ENCODE measurements around the gene APOO. TPM values are rescaled to one million over a fixed set of nuclear protein-coding genes. Genes with fewer than 3 reads are reported as not detected.

Gene APOO
- total and polyA plus RNA-seq, 4 donors: 5.4 to 18.0 (median 8.8) TPM

DNA sequence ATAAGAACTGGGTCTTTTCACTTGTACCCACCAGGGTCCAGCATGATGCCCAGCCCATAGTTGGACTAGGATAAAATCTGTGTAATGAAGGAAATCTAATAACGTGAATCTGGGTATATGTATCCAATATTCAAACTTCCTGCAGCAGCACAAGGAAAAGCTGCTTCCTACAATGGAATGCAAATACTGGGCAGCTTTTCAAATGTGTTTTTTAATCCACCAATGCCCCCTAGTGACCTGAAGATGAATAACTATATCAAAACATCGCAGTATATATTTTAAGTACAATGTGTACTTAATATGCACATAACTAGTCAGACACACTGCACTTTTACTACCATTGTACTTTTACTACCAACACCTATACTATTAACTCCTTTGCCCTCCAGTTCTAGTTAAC lies 5.3 kb downstream of the APOO start:
- Histone ChIP-seq H3K27ac (ENCODE audit: low read depth in 1 of 2, low read length in 2 of 2) (peak overlapping the region; percentile 72 to 80), H3K4me3 (ENCODE audit: low read depth in 1 of 3, low read length in 3 of 3) (peak overlapping the region in 2 of 3 donors; percentile 6 to 35), H3K9ac (ENCODE audit: low read depth in 1 of 2, low read length in 2 of 2) (peak overlapping the region in 1 of 2 donors; percentile 86), H3K4me1 (ENCODE audit: control insufficient read depth in 4 of 4, insufficient read depth in 4 of 4, low read length in 3 of 4) (peaks cover 2 to 18% (median 13%) of the 10 kb centered on the region in 4 donors), H3K27me3 (ENCODE audit: control insufficient read depth in 4 of 4, insufficient read depth in 4 of 4, low read length in 3 of 4) (no peaks in the 10 kb centered on the region), H3K9me3 (ENCODE audit: control insufficient read depth in 4 of 4, low read length in 3 of 4) (no peaks in the 10 kb centered on the region), H3K36me3 (ENCODE audit: control insufficient read depth in 4 of 4, insufficient read depth in 3 of 4, low read depth in 1 of 4, low read length in 3 of 4) (no peaks in the 10 kb centered on the region)
- WGBS: 1% methylated on average over 2 of the region's 2 CpGs
- DNase-seq (ENCODE audit: low spot score): no peak
- no peak for TF ChIP-seq TAF1 (conservative IDR thresholded peaks at IDR 0.05)
- TF ChIP-seq SP1 (IDR thresholded peaks at IDR 0.05): no peak
- TF ChIP-seq, protein P1, sequence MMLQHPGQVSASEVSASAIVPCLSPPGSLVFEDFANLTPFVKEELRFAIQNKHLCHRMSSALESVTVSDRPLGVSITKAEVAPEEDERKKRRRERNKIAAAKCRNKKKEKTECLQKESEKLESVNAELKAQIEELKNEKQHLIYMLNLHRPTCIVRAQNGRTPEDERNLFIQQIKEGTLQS (IDR thresholded peaks at IDR 0.05): no peak
- TF ChIP-seq GABPA (IDR thresholded peaks at IDR 0.05 in 1 of 2, conservative IDR thresholded peaks at IDR 0.05 in 1 of 2): no peak
- no peak for TF ChIP-seq NR2F2 (IDR thresholded peaks at IDR 0.05)
- TF ChIP-seq FOXA2 (IDR thresholded peaks at IDR 0.05): no peak
- peak; percentile 76 to 86 for TF ChIP-seq RAD21 (IDR thresholded peaks at IDR 0.05)
- TF ChIP-seq, protein P2, sequence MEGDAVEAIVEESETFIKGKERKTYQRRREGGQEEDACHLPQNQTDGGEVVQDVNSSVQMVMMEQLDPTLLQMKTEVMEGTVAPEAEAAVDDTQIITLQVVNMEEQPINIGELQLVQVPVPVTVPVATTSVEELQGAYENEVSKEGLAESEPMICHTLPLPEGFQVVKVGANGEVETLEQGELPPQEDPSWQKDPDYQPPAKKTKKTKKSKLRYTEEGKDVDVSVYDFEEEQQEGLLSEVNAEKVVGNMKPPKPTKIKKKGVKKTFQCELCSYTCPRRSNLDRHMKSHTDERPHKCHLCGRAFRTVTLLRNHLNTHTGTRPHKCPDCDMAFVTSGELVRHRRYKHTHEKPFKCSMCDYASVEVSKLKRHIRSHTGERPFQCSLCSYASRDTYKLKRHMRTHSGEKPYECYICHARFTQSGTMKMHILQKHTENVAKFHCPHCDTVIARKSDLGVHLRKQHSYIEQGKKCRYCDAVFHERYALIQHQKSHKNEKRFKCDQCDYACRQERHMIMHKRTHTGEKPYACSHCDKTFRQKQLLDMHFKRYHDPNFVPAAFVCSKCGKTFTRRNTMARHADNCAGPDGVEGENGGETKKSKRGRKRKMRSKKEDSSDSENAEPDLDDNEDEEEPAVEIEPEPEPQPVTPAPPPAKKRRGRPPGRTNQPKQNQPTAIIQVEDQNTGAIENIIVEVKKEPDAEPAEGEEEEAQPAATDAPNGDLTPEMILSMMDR (IDR thresholded peaks at IDR 0.05; ENCODE audit: low read depth, low read length, missing input control): peak; percentile 56
- TF ChIP-seq HNF4A (conservative IDR thresholded peaks at IDR 0.05): no peak

DNA sequence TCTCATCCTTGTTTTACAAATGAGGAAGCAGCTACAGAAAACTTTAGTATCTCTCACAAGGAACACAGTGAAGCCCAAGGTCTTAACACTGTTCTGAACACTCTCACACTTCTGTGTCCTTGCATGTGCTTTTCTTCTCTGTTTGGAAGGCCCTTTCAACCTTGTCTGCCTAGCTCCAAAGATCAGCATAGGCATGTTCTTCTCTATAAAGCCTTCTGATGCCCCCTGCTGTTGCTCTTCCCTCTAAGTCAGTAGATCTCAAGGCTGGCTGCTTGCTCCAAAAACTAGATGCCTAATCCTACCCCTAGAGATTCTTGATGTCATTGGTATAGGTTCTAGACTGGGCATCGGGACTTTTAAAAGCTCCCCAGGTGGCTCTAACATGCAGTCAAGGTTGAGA lies 5.9 kb downstream of the APOO start:
- TF ChIP-seq YY1 (IDR thresholded peaks at IDR 0.05) (no peak), GABPA (IDR thresholded peaks at IDR 0.05 in 1 of 2, conservative IDR thresholded peaks at IDR 0.05 in 1 of 2) (no peak), SP1 (IDR thresholded peaks at IDR 0.05) (peak; percentile 22), RAD21 (IDR thresholded peaks at IDR 0.05) (peak; percentile 85 to 91), HNF4A (conservative IDR thresholded peaks at IDR 0.05) (peak; percentile 66 to 70), HNF4G (IDR thresholded peaks at IDR 0.05) (peak; percentile 14), RXRA (IDR thresholded peaks at IDR 0.05) (peak; percentile 25 to 31)
- TF ChIP-seq, protein P3, sequence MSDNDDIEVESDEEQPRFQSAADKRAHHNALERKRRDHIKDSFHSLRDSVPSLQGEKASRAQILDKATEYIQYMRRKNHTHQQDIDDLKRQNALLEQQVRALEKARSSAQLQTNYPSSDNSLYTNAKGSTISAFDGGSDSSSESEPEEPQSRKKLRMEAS (IDR thresholded peaks at IDR 0.05): peak; percentile 71
- TF ChIP-seq, protein P2 (IDR thresholded peaks at IDR 0.05; ENCODE audit: low read depth, low read length, missing input control): peak; percentile 53
- TF ChIP-seq, protein P4, sequence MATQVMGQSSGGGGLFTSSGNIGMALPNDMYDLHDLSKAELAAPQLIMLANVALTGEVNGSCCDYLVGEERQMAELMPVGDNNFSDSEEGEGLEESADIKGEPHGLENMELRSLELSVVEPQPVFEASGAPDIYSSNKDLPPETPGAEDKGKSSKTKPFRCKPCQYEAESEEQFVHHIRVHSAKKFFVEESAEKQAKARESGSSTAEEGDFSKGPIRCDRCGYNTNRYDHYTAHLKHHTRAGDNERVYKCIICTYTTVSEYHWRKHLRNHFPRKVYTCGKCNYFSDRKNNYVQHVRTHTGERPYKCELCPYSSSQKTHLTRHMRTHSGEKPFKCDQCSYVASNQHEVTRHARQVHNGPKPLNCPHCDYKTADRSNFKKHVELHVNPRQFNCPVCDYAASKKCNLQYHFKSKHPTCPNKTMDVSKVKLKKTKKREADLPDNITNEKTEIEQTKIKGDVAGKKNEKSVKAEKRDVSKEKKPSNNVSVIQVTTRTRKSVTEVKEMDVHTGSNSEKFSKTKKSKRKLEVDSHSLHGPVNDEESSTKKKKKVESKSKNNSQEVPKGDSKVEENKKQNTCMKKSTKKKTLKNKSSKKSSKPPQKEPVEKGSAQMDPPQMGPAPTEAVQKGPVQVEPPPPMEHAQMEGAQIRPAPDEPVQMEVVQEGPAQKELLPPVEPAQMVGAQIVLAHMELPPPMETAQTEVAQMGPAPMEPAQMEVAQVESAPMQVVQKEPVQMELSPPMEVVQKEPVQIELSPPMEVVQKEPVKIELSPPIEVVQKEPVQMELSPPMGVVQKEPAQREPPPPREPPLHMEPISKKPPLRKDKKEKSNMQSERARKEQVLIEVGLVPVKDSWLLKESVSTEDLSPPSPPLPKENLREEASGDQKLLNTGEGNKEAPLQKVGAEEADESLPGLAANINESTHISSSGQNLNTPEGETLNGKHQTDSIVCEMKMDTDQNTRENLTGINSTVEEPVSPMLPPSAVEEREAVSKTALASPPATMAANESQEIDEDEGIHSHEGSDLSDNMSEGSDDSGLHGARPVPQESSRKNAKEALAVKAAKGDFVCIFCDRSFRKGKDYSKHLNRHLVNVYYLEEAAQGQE (IDR thresholded peaks at IDR 0.05): peak; percentile 6
- TF ChIP-seq, protein P5, sequence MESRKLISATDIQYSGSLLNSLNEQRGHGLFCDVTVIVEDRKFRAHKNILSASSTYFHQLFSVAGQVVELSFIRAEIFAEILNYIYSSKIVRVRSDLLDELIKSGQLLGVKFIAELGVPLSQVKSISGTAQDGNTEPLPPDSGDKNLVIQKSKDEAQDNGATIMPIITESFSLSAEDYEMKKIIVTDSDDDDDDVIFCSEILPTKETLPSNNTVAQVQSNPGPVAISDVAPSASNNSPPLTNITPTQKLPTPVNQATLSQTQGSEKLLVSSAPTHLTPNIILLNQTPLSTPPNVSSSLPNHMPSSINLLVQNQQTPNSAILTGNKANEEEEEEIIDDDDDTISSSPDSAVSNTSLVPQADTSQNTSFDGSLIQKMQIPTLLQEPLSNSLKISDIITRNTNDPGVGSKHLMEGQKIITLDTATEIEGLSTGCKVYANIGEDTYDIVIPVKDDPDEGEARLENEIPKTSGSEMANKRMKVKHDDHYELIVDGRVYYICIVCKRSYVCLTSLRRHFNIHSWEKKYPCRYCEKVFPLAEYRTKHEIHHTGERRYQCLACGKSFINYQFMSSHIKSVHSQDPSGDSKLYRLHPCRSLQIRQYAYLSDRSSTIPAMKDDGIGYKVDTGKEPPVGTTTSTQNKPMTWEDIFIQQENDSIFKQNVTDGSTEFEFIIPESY (IDR thresholded peaks at IDR 0.05): no peak
- Histone ChIP-seq H3K27ac (ENCODE audit: low read depth in 1 of 2, low read length in 2 of 2) (peak overlapping the region; percentile 72 to 80), H3K9me3 (ENCODE audit: control insufficient read depth in 4 of 4, low read length in 3 of 4) (no peaks in the 10 kb centered on the region), H3K36me3 (ENCODE audit: control insufficient read depth in 4 of 4, insufficient read depth in 3 of 4, low read depth in 1 of 4, low read length in 3 of 4) (no peaks in the 10 kb centered on the region), H3K4me1 (ENCODE audit: control insufficient read depth in 4 of 4, insufficient read depth in 4 of 4, low read length in 3 of 4) (peaks cover 2 to 18% (median 12%) of the 10 kb centered on the region in 4 donors), H3K4me3 (ENCODE audit: low read depth in 1 of 3, low read length in 3 of 3) (peak overlapping the region in 1 of 3 donors; percentile 35), H3K27me3 (ENCODE audit: control insufficient read depth in 4 of 4, insufficient read depth in 4 of 4, low read length in 3 of 4) (no peaks in the 10 kb centered on the region), H3K9ac (ENCODE audit: low read depth in 1 of 2, low read length in 2 of 2) (peak overlapping the region in 1 of 2 donors; percentile 86)
- WGBS: 6% methylated on average over 1 of the region's 1 CpG
- DNase-seq (ENCODE audit: low spot score): no peak
